Neuronal stem cell (in vitro differentiated cells): ENCODE results near the gene NKIRAS1.

Experiments used
- DNase-seq: peaks from one replicate; pipeline ENCODE4 v3.0.0-alpha.2; 2013; ENCODE audit warnings: low spot score
- H2AFZ ChIP-seq: one replicate; pipeline ENCODE4 v1.6.1; 2013; ENCODE audit warnings: mild to moderate bottlenecking, low read length, inconsistent platforms
- H2AK5ac ChIP-seq: 2 replicates; pipeline ENCODE4 v1.6.1; 2013; ENCODE audit warnings: low read depth, mild to moderate bottlenecking, inconsistent platforms, low read length, moderate library complexity, mixed read lengths
- H2BK120ac ChIP-seq: 2 replicates; pipeline ENCODE4 v1.6.1; 2013; ENCODE audit warnings: low read depth, mild to moderate bottlenecking, inconsistent platforms, low read length, moderate library complexity, mixed read lengths
- H2BK12ac ChIP-seq: one replicate; pipeline ENCODE4 v1.6.1; 2013; ENCODE audit warnings: low read length, inconsistent platforms
- H2BK15ac ChIP-seq: 2 replicates; pipeline ENCODE4 v1.6.1; 2013; ENCODE audit warnings: mild to moderate bottlenecking, low read length, inconsistent platforms, mixed read lengths
- H2BK5ac ChIP-seq: one replicate; pipeline ENCODE4 v1.6.1; 2013; ENCODE audit warnings: inconsistent platforms, mild to moderate bottlenecking, low read length, moderate library complexity
- H3K14ac ChIP-seq: one replicate; pipeline ENCODE4 v1.6.1; 2013; ENCODE audit warnings: low read length, inconsistent platforms
- H3K18ac ChIP-seq: 2 replicates; pipeline ENCODE4 v1.6.1; 2013; ENCODE audit warnings: low read length, inconsistent platforms
- H3K23ac ChIP-seq: 2 replicates; pipeline ENCODE4 v1.6.1; 2013; ENCODE audit warnings: low read depth, mild to moderate bottlenecking, mixed read lengths, low read length, inconsistent platforms; ENCODE audit not compliant: poor library complexity
- H3K27ac ChIP-seq: replicated peaks from 3 replicates; pipeline ENCODE4 v1.5.1; 2013; ENCODE audit warnings: low read length, inconsistent platforms
- H3K27me3 ChIP-seq, 3 experiments: 2 replicates each; pipeline ENCODE4 v1.6.1; 2013; ENCODE audit warnings: low read length in 3 of 3, mild to moderate bottlenecking in 2 of 3, inconsistent platforms in 1 of 3, low read depth in 1 of 3, mixed read lengths in 1 of 3, moderate library complexity in 1 of 3; ENCODE audit not compliant: control insufficient read depth in 3 of 3, insufficient read depth in 3 of 3
- H3K36me3 ChIP-seq, 2 donors: replicated peaks in 1 of 2; 2 replicates each; pipeline ENCODE4 v1.6.1; 2013; ENCODE audit warnings: low read length in 2 of 2; ENCODE audit not compliant: control insufficient read depth in 2 of 2, insufficient read depth in 2 of 2
- H3K4ac ChIP-seq: 2 replicates; pipeline ENCODE4 v1.6.1; 2013; ENCODE audit warnings: inconsistent platforms, mild to moderate bottlenecking, low read length, moderate library complexity
- H3K4me1 ChIP-seq, 2 donors: 1 replicate in 1 of 2; 2 replicates in 1 of 2; pipeline ENCODE4 v1.6.1; 2013; ENCODE audit warnings: low read length in 2 of 2, low read depth in 1 of 2; ENCODE audit not compliant: control insufficient read depth in 2 of 2, insufficient read depth in 1 of 2
- H3K4me2 ChIP-seq: one replicate; pipeline ENCODE4 v1.6.1; 2013; ENCODE audit warnings: mild to moderate bottlenecking, low read length, inconsistent platforms; ENCODE audit not compliant: insufficient read depth, poor library complexity, severe bottlenecking
- H3K4me3 ChIP-seq, 2 donors: 2 replicates each; pipeline ENCODE4 v1.5.1; 2013; ENCODE audit warnings: low read length in 2 of 2, mild to moderate bottlenecking in 2 of 2, inconsistent platforms in 1 of 2, moderate library complexity in 1 of 2
- H3K79me1 ChIP-seq: one replicate; pipeline ENCODE4 v1.6.1; 2013; ENCODE audit warnings: low read depth, mild to moderate bottlenecking, inconsistent platforms, low read length, moderate library complexity
- H3K9ac ChIP-seq: one replicate; pipeline ENCODE4 v1.6.1; 2013; ENCODE audit warnings: mild to moderate bottlenecking, low read depth, low read length, inconsistent platforms; ENCODE audit not compliant: poor library complexity
- H3K9me3 ChIP-seq, 2 donors: replicated peaks in 1 of 2; 2 replicates each; pipeline versions ENCODE3 to v1.6.1; 2013; ENCODE audit warnings: low read length in 2 of 2, mild to moderate bottlenecking in 2 of 2, inconsistent platforms in 1 of 2, low read depth in 1 of 2, mixed read lengths in 1 of 2, moderate library complexity in 1 of 2; ENCODE audit not compliant: control insufficient read depth in 2 of 2, insufficient read depth in 1 of 2
- H4K8ac ChIP-seq: one replicate; pipeline ENCODE4 v1.6.1; 2013; ENCODE audit warnings: low read depth, mild to moderate bottlenecking, inconsistent platforms, low read length, moderate library complexity
- H4K91ac ChIP-seq: one replicate; pipeline ENCODE4 v1.6.1; 2013; ENCODE audit warnings: low read length, low read depth, mild to moderate bottlenecking, inconsistent platforms; ENCODE audit not compliant: poor library complexity
- WGBS, 2 donors: extraction: QIAGEN DNeasy Blood & Tissue Kit; methylation state at CpG; one replicate each; pipeline ENCODE4 v1.1.7; 2013; ENCODE audit warnings: missing lambda C conversion rate in 2 of 2, mixed read lengths in 1 of 2; ENCODE audit not compliant: insufficient read length in 2 of 2, insufficient replicate concordance in 1 of 2; ENCODE audit errors: extremely low coverage in 2 of 2; 5-methylcytosine and 5-hydroxymethylcytosine counted together

NKIRAS1 gene

GRCh38 chr3:23888617-23889228 lies 28.1 kb downstream of the NKIRAS1 start:
- no peak overlapping the region for H3K23ac ChIP-seq
- H3K9me3 ChIP-seq: no peaks in the 10 kb centered on the region
- H2BK120ac ChIP-seq: no peak overlapping the region
- no peak for DNase-seq
- no peak overlapping the region for H3K14ac ChIP-seq
- WGBS, 2 donors: no CpG with 5 or more reads among the region's 3 CpGs
- H3K79me1 ChIP-seq: no peaks in the 10 kb centered on the region
- no peak overlapping the region for H3K9ac ChIP-seq
- no peak overlapping the region for H4K91ac ChIP-seq
- H2BK12ac ChIP-seq: no peak overlapping the region
- H3K18ac ChIP-seq: no peak overlapping the region
- no peak overlapping the region for H3K27ac ChIP-seq
- H3K4me2 ChIP-seq: no peak overlapping the region
- no peak overlapping the region for H3K4me3 ChIP-seq
- no peak overlapping the region for H2BK15ac ChIP-seq
- peaks cover 3 to 81% of the 10 kb centered on the region in 2 donors for H3K36me3 ChIP-seq
- no peaks in the 10 kb centered on the region for H3K27me3 ChIP-seq
- H3K4me1 ChIP-seq: peaks cover 0 to 7% of the 10 kb centered on the region in 2 donors
- no peak overlapping the region for H2BK5ac ChIP-seq
- no peak overlapping the region for H4K8ac ChIP-seq
- H2AFZ ChIP-seq: no peak overlapping the region
- no peak overlapping the region for H3K4ac ChIP-seq
- H2AK5ac ChIP-seq: no peak overlapping the region

GRCh38 chr3:23886311-23886710 lies 30.5 kb downstream of the NKIRAS1 start:
- WGBS, 2 donors: no CpG with 5 or more reads among the region's 3 CpGs
- Histone ChIP-seq H2AK5ac (no peak overlapping the region), H3K4me1 (peaks cover 0 to 7% of the 10 kb centered on the region in 2 donors), H3K36me3 (peaks cover 4 to 61% of the 10 kb centered on the region in 2 donors), H2BK12ac (no peak overlapping the region), H3K14ac (no peak overlapping the region), H3K4me3 (no peak overlapping the region), H2BK120ac (no peak overlapping the region), H2AFZ (no peak overlapping the region), H3K9me3 (no peaks in the 10 kb centered on the region), H4K91ac (no peak overlapping the region), H3K18ac (no peak overlapping the region), H2BK5ac (no peak overlapping the region), H3K79me1 (peaks cover 4% of the 10 kb centered on the region), H4K8ac (no peak overlapping the region), H2BK15ac (no peak overlapping the region), H3K4ac (no peak overlapping the region), H3K4me2 (no peak overlapping the region), H3K27me3 (no peaks in the 10 kb centered on the region), H3K27ac (no peak overlapping the region), H3K9ac (no peak overlapping the region), H3K23ac (no peak overlapping the region)
- DNase-seq: no peak

GRCh38 chr3:23885210-23885609 lies 31.6 kb downstream of the NKIRAS1 start:
- Histone ChIP-seq H4K8ac (no peak overlapping the region), H3K9ac (no peak overlapping the region), H3K18ac (no peak overlapping the region), H3K4ac (no peak overlapping the region), H3K9me3 (no peaks in the 10 kb centered on the region), H4K91ac (no peak overlapping the region), H2BK120ac (no peak overlapping the region), H2BK5ac (no peak overlapping the region), H3K36me3 (peaks cover 2 to 50% of the 10 kb centered on the region in 2 donors), H3K27ac (no peak overlapping the region), H2AFZ (no peak overlapping the region), H3K4me2 (no peak overlapping the region), H3K4me3 (no peak overlapping the region), H3K79me1 (peaks cover 4% of the 10 kb centered on the region), H2BK15ac (no peak overlapping the region), H2AK5ac (no peak overlapping the region), H3K14ac (no peak overlapping the region), H3K23ac (no peak overlapping the region), H3K4me1 (peaks cover 0 to 6% of the 10 kb centered on the region in 2 donors), H2BK12ac (no peak overlapping the region), H3K27me3 (no peaks in the 10 kb centered on the region)
- WGBS, 2 donors: no CpG with 5 or more reads among the region's 6 CpGs
- DNase-seq: no peak

- no peak overlapping the region for H3K4ac ChIP-seq
- DNase-seq: no peak
- H3K14ac ChIP-seq: no peak overlapping the region
- peaks cover 0 to under 1% of the 10 kb centered on the region in 2 donors for H3K4me1 ChIP-seq
- H2BK120ac ChIP-seq: no peak overlapping the region
- H3K9me3 ChIP-seq: peaks cover 0 to 3% of the 10 kb centered on the region in 2 donors
- H3K4me3 ChIP-seq: no peak overlapping the region
- no peaks in the 10 kb centered on the region for H3K27me3 ChIP-seq
- H2BK5ac ChIP-seq: no peak overlapping the region
- H2BK15ac ChIP-seq: no peak overlapping the region
- no peak overlapping the region for H2AFZ ChIP-seq
- no peak overlapping the region for H3K18ac ChIP-seq
- no peak overlapping the region for H2AK5ac ChIP-seq
- no peak overlapping the region for H2BK12ac ChIP-seq
- H3K9ac ChIP-seq: no peak overlapping the region
- H3K27ac ChIP-seq: no peak overlapping the region
- H3K4me2 ChIP-seq: no peak overlapping the region
- no peak overlapping the region for H3K23ac ChIP-seq
- H3K79me1 ChIP-seq: peaks cover 6% of the 10 kb centered on the region
- no peak overlapping the region for H4K8ac ChIP-seq
- H4K91ac ChIP-seq: no peak overlapping the region
- peaks cover 3 to 47% of the 10 kb centered on the region in 2 donors for H3K36me3 ChIP-seq
- WGBS, 2 donors: no CpG with 5 or more reads among the region's 2 CpGs
Observed at GRCh38 chr3:23884481-23884880, 32.3 kb downstream of the NKIRAS1 start.
